NCI-H526 (cell line): ENCODE measurements around the gene WNK3.
"Not testable (repeated sequence)": the region's sequence is repeated elsewhere in the genome, so short reads cannot be mapped to it uniquely, and the experiment has no call there.

Experiments used
- DNase-seq, 2 experiments: peaks; one replicate each; lab custom pipeline; 2025; lab: John Stamatoyannopoulos, UW

Gene WNK3

GRCh38 chrX:54357414-54358377, at the start of gene WNK3:
Gene WNK3, minus strand, starts transcription at chrX:54358046.
- DNase-seq: peak; percentile 78 to 92

- DNase-seq: no peak
Observed at GRCh38 chrX:54407266-54407665, 49.4 kb upstream of the WNK3 start.

- DNase-seq: no peak
Observed at GRCh38 chrX:54397113-54397512, 39.3 kb upstream of the WNK3 start.

- DNase-seq: no peak
Observed at GRCh38 chrX:54386314-54386713, 28.5 kb upstream of the WNK3 start.

GRCh38 chrX:54384661-54385060, 26.8 kb upstream of the WNK3 start:
- DNase-seq: not testable (repeated sequence)

- DNase-seq: no peak
Observed at GRCh38 chrX:54359408-54359807, 1.6 kb upstream of the WNK3 start.

- peak; percentile 81 to 88 for DNase-seq
Observed at GRCh38 chrX:54358424-54359211, 772 bp upstream of the WNK3 start.

- no peak for DNase-seq
Observed at GRCh38 chrX:54352677-54353076, 5.2 kb downstream of the WNK3 start.

GRCh38 chrX:54337383-54337782, 20.5 kb downstream of the WNK3 start:
- not testable (repeated sequence) for DNase-seq

- no peak for DNase-seq
Observed at GRCh38 chrX:54325077-54325476, 32.8 kb downstream of the WNK3 start.

GRCh38 chrX:54320067-54320466, 37.8 kb downstream of the WNK3 start:
- no peak for DNase-seq

- no peak for DNase-seq
Observed at GRCh38 chrX:54306379-54306778, 51.5 kb downstream of the WNK3 start.

GRCh38 chrX:54301516-54301915, 56.3 kb downstream of the WNK3 start:
- no peak for DNase-seq

GRCh38 chrX:54294306-54294705, 63.5 kb downstream of the WNK3 start:
- DNase-seq: no peak

- DNase-seq: no peak
Observed at GRCh38 chrX:54292755-54293154, 65.1 kb downstream of the WNK3 start.

GRCh38 chrX:54291758-54292157, 66.1 kb downstream of the WNK3 start:
- no peak for DNase-seq

- DNase-seq: no peak
Observed at GRCh38 chrX:54288968-54289367, 68.9 kb downstream of the WNK3 start.

- DNase-seq: no peak
Observed at GRCh38 chrX:54288277-54288676, 69.6 kb downstream of the WNK3 start.

- no peak for DNase-seq
Observed at GRCh38 chrX:54281676-54282075, 76.2 kb downstream of the WNK3 start.

GRCh38 chrX:54280466-54280865, 77.4 kb downstream of the WNK3 start:
- DNase-seq: no peak

GRCh38 chrX:54271664-54272063, 86.2 kb downstream of the WNK3 start:
- no peak for DNase-seq

- DNase-seq: peak; percentile 0 to 18
Observed at GRCh38 chrX:54248309-54248708, 109.5 kb downstream of the WNK3 start.

- no peak for DNase-seq
Observed at GRCh38 chrX:54246866-54247265, 111.0 kb downstream of the WNK3 start.
